NAMALWA (cell line): Measurements from ENCODE around the gene RNF31.

Experiments used
- DNase-seq: peaks from one replicate; pipeline ENCODE4 v3.0.0-alpha.2; 2015; ENCODE audit warnings: low spot score

RNF31 gene

DNA sequence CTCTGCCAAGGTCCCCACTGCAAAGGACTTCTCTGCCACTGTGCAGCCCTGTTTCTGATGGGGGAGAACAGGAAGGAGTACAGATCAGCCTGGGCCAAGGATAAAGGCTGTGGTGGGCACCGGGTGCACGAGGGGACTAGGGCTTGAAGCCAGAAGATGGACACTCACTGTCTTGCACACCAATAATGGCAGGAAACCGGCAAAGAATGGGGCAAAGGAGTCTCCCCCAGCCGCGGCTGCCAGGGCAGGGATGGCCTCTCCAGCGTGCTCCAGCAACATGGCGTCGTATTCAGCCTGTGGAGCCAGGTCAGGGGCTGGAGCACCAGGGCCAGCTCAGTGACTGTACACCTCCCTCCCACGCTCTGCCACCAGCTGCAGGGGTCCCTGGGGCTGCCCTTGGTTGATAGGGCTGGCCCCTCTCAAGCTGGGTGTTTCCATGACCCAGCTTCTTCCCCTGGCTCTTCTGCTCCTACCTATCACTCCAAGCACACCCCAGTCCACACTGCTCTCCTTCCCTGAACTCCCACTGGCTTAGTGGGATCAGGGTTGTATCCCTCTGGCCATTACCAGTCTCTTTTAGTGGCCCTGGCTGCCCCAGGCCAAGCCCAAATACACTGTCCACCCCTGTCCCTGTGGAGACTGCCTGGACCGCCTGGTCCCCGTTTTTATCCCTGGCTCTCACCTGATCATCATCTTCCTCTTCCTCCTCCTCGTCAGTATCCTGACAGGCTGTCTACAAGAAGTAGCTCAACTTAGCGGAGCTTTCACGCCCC lies 35.0 kb downstream of the RNF31 start:
- DNase-seq, result no peak

DNA sequence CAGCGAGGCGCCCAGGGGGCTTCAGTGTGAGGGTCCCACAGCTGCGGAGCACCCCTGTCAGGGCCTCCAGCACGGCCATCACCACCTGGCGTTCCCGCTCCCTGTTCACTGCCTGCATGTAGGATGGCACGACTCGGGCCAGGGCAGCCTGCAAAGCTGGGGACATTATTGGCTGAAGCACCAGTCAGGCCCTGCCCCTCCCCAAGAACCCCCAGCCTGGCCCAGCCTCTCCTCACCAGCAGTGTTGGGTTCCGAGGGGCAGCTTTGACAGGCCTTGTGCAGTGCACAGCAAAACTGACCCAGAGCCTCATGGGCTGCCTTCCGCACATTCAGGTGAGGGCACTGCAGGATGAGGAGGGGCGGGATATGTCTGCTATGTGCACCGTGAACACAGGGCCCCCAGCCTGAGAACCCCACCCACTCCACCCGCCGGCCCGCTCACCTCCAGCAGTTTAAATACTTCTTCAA lies 35.8 kb downstream of the RNF31 start:
- DNase-seq, result no peak

- DNase-seq, result no peak
These were observed 37.0 kb downstream of the RNF31 start for GRCh38 chr14:24184104-24184970.

DNA sequence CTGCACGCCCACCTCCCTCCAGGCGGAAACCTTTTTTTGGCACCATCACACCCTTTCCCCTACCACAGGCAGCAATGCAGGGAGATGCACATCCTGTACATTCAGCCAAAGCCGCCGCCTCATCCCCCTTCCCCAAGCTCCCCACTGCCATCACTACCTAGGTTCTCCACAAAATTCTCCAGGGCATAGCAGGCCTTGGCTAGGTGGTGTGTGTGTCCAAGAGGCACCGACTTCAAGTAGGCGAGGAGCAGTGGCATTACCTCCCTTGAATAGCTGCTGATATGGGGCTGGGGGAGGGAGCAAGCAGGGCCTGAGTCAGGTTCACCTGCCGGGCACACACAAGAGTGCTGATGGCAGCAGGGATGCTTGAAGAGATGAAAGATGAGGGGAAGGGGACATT lies 37.7 kb downstream of the RNF31 start:
- DNase-seq, result no peak

GRCh38 chr14:24185741-24186140 lies 38.4 kb downstream of the RNF31 start:
- no peak for DNase-seq

GRCh38 chr14:24186831-24187538 lies 39.7 kb downstream of the RNF31 start:
- no peak for DNase-seq

- no peak for DNase-seq
These were observed 40.2 kb downstream of the RNF31 start for GRCh38 chr14:24187539-24187915.

DNA sequence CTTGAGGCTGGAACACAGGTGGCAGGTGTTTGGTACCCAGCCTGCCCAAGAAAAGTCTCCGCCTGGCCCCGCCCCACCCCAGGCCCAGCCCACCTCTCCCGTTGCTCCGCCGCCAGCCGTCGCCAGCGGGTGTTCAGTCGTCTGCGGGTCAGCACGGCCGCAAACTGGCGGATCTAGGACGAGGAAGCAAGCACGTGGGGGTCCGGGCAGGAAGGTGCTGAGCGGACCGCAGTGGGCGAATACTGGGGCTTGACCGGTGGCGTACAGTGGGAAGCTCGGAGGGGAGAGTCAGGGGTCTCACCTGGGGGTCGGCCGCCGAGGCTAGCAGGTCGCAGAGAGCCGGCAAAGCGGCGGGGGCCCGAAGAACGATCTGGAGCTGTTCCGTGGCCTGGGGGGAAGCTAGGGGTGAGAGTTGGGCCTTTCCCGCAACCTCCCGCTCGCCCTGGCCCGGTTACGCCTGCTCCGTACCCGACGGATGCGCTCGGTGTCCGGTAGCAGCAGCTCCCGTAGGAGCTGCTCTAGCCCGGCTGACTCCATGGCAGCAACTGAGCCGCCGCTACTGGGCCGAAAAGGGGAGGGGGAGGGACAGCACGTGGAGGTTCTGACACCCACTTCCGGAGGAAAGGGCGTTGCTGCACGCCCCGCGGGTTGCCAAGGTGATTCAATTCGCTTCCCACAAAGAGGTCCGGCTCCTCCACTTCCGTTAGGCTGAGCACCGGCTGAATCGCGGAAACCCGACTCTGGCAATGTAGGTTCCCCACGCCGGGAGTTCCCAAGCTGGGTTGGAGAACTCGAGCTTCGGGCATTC lies 41.2 kb downstream of the RNF31 start, which contains the start of gene IPO4:
Gene IPO4, minus strand, starts transcription at position 566 of the 808 bp plus-strand sequence. Its CDS starts 29 bp downstream, at position 537.
- peak; percentile 97 for DNase-seq

DNA sequence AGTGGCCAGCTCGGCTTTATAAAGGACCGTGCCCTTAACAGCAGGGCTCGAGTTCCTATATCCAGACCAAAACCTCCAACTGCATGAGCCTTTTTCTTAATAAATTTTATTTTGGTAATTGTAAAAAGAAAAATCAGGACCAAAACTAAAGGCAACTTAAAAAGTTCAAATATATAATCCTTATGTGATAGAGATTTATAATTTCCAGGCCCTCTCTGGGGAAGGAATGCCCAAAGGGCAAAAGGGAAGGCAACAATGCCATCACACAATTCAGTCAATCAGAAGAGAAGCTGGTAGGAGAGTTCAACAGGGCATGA lies 41.7 kb downstream of the RNF31 start:
- no peak for DNase-seq

DNA sequence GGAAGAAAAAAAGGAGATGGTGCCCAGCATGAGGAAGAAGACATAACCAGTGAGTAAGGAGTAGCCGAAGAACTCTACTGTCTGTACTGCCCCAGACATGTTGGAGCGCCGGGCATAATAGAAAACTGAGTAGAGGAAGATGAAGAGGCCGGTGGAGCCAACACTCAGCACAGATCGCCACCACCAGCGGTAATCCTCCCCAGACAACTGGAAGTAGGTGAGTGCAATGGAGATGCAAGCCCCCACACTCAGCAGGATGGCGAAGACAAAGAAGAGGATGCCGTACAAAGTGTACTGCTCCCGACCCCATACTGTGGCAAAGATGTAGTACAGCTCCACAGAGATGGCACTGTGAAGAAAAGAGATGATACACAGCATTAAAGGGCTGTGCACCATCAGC lies 42.2 kb downstream of the RNF31 start:
- no peak for DNase-seq

- no peak for DNase-seq
These were observed 43.1 kb downstream of the RNF31 start for GRCh38 chr14:24190416-24190815.

DNA sequence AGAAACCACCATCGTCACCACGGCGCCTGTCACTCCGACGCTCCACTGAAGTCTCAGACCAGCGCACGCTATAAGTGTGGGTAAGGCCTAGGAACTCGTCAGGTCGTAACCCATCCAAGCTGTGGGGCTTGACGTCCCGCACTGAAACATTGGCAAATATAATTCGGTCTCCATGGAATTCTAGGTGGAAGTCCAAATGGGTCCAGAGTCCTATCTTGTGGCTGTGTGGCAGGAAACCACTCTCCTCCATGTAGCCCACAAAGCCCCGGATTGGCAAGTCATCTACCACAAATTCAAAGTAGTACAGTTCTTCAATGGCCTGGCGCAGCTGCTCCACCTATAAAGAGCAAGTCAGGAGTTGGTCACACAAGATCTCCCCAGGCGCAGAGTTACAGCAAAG lies 45.6 kb downstream of the RNF31 start:
- no peak for DNase-seq

- DNase-seq, result no peak
These were observed 47.0 kb downstream of the RNF31 start for GRCh38 chr14:24194186-24194872.

DNA sequence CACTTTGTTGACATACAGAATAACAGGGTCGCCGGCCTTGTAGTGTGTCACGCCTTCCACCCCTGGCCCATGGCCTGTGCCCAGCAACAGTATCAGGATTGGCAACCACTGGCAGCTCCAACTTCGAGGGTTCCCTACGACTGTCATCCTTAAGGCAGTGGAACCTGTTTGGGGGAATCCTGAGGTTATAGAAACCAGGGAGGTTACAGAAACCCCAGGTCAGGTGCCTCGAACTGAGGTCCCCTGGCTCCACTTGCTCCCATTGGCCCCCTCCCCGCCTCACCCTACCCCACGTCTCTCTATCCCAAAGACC lies 47.5 kb downstream of the RNF31 start:
- no peak for DNase-seq

DNA sequence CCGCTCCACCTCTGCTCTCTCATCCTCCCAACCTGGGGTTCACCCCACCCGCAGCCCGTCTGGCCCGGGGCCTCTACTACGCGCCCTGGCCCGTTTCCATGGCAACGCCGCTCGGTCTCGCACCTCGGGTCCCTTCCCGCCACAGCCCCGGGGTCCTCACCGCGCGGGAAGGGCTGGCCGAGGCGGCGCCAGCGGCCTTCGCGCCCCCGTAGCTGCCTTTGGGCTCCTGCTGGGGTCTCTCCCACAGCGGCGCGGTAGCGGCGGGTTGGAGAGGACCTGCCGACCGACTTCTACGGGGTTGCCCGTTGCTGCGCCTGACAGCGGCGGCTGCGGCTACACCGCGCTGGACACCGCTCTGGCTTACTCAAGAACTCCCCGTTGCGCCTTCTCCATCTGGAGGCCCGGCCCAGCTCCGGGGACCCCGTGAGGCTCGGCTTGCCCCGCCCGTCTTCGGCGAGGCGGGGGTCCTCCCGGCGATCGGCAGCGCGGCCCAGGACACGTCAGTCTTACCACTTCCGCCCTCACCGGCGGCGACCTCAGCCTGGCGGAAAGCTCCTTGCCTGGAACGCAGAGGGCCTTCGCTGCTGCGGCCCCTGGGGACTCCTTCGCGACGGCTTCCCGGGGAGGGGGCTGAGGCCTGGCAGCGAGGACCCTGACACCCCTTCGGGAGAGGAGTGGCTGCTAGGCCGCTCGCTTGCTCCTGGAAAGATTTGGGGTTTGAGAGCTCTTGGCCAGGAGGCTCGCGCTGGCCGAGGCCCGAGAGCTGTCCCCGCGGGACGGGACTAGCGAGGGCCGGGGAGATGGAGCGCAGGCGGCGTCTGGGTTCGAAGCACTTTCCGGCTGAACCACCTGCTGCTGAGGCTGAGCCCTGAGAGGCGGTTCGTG lies 48.1 kb downstream of the RNF31 start, which contains the start of gene TM9SF1:
Gene TM9SF1, minus strand, starts transcription at position 256 of the 885 bp plus-strand sequence. CDS start 422 bp downstream, outside the sequence.
- DNase-seq, result peak; percentile 89

- peak; percentile 74 for DNase-seq
These were observed 49.1 kb downstream of the RNF31 start for GRCh38 chr14:24196071-24197055.

DNA sequence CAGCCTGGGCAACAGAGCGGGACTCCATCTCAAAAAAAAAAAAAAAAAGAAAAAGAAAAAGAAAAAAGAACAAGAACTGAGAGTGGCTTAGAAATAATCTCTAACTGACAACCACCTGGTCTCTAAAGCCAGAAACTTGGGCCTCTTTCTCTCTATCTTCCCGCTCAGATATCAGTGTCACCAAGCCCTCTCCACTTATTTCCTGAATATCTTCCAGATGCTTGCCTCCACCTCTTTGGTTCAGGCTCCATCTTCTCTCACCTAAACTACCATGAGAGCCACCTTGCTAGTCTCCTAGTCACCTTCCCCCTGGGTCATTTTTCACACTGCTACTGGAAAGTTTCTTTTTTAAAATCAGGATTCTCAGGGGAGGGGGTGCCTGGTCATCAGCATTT lies 49.8 kb downstream of the RNF31 start:
- DNase-seq, result peak; percentile 30

DNA sequence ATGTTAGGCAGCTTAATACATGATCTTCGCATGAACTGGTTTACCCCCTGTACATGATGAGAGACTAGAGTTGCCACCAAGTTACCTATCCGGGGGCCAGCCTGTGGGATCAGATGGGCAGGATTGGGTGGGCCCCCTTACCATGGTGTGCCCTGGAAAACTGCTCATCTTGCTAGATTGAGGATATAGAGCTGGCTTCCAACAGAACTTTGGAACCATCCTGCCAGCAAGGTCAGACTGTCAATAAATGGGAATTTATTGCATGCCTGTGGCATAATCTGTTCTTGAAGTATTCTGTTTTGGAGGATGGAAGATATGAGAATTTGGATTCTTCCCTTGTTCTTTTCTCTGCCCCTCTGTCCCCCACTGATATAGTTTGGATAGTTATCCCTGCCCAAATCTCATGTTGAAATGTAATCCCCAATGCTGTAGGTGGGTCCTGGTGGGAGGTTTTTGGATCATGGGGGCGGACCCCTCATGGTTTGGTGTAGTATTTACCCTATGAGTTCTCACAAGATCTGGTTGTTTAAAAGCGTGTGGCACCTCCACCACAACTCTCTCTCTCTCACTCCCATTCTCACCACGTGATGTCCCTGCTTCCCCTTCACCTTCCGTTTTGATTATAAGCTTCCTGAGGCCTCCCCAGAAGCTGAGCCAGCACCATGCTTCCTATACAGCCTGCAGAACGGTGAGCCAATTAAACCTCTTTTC lies 51.7 kb downstream of the RNF31 start:
- no peak for DNase-seq
